ENCODE measurements around the gene WNK2. TPM values are rescaled to one million over a fixed set of nuclear protein-coding genes. Genes with fewer than 3 reads are reported as not detected.

Gene WNK2
- total and polyA plus RNA-seq, 2 donors (not counting 3 experiments of a cell fraction or from before 2014, with no cell fraction given) = not detected

DNA sequence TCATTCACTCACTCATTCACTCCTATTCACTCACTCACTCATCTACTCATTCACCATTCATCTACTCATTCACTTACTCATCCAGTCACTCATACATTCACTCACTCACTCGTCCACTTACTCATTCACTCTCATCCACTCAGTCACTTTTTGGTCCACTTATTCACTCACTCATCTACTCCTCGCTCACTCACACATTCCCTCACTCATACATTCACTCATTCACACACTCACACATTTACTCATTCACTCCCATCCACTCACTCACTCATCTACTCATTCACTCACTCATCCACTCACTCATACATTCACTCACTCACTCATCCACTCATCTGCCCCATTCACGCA, 27.7 kb downstream of the WNK2 start:
- H3K4me2 ChIP-seq (ENCODE audit: insufficient read depth, low read length) = no peak overlapping the region
- BruUV-seq (replicated peaks) = no TSS peak
- TF ChIP-seq MYC (IDR thresholded peaks at IDR 0.05; ENCODE audit: low read depth, low read length) (no peak), FOS (IDR thresholded peaks at IDR 0.05; ENCODE audit: borderline replicate concordance, insufficient read depth, low read length) (no peak), GATA2 (IDR thresholded peaks at IDR 0.05; ENCODE audit: insufficient read depth, insufficient read length, low read depth, low read length) (no peak), POLR2A (IDR thresholded peaks at IDR 0.05; ENCODE audit: low read depth, low read length) (no peak)
- TF ChIP-seq, protein P1, sequence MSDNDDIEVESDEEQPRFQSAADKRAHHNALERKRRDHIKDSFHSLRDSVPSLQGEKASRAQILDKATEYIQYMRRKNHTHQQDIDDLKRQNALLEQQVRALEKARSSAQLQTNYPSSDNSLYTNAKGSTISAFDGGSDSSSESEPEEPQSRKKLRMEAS (IDR thresholded peaks at IDR 0.05; ENCODE audit: insufficient read depth, insufficient read length) = no peak
- no peak for FAIRE-seq
- H3K9me3 ChIP-seq (replicated peaks; ENCODE audit: control insufficient read depth, insufficient read depth, low read length) = no peaks in the 10 kb centered on the region
- H3K9me1 ChIP-seq (replicated peaks; ENCODE audit: control insufficient read depth, extremely low read depth, insufficient read depth, low read length) = no peaks in the 10 kb centered on the region
- dilution Hi-C loops (cut with MboI; ENCODE audit: extremely low pct_ligation_motif_present, low sequenced_read_pairs) = no loop called here
- no peak overlapping the region for H2AFZ ChIP-seq (ENCODE audit: low read depth, low read length)
- intact Hi-C loops (cut with micrococcal nuclease) = no loop called here
- H3K9ac ChIP-seq (replicated peaks; ENCODE audit: extremely low read depth, insufficient read depth, low read length) = no peak overlapping the region
- no peak overlapping the region for H3K27ac ChIP-seq (ENCODE audit: insufficient read depth, low read depth, low read length)
- no peak for DNase-seq (ENCODE audit: low read depth, low spot score)
- H3K79me2 ChIP-seq (ENCODE audit: control insufficient read depth, insufficient read depth, low read length) = no peaks in the 10 kb centered on the region
- CTCF ChIA-PET = no interaction called here
- no peaks in the 10 kb centered on the region for H3K36me3 ChIP-seq (ENCODE audit: control insufficient read depth in 2 of 2, extremely low read depth in 1 of 2, insufficient read depth in 2 of 2, low read length in 2 of 2)
- no peaks in the 10 kb centered on the region for H3K4me1 ChIP-seq (ENCODE audit: control insufficient read depth, extremely low read depth, insufficient read depth, low read length)
- no peaks in the 10 kb centered on the region for H3K27me3 ChIP-seq (ENCODE audit: control insufficient read depth in 2 of 2, insufficient read depth in 2 of 2, low read length in 2 of 2)
- POLR2A ChIA-PET = no interaction called here
- H3K4me3 ChIP-seq (replicated peaks in 1 of 3; ENCODE audit: insufficient read depth in 1 of 3, low read depth in 1 of 3, low read length in 3 of 3) = no peak overlapping the region
- H4K20me1 ChIP-seq (replicated peaks; ENCODE audit: control insufficient read depth, extremely low read depth, insufficient read depth, low read length) = no peaks in the 10 kb centered on the region

GRCh38 chr9:93212409-93212808, 28.5 kb downstream of the WNK2 start:
- TF ChIP-seq EZH2 (IDR thresholded peaks at IDR 0.05; ENCODE audit: borderline replicate concordance, low read depth, low read length, severe bottlenecking) = no peak
- no peak for TF ChIP-seq POLR2AphosphoS5 (IDR thresholded peaks at IDR 0.05; ENCODE audit: insufficient read depth, low read depth, low read length)
- TF ChIP-seq JUN (IDR thresholded peaks at IDR 0.05; ENCODE audit: borderline replicate concordance, insufficient read depth, insufficient read length, low read depth) = no peak
- TF ChIP-seq, protein P1 (IDR thresholded peaks at IDR 0.05; ENCODE audit: insufficient read depth, insufficient read length) = no peak
- TF ChIP-seq CTCF (IDR thresholded peaks at IDR 0.05; ENCODE audit: extremely low read depth in 1 of 2, insufficient read depth in 1 of 2, low read depth in 1 of 2, low read length in 2 of 2) = no peak
- TF ChIP-seq GATA2 (IDR thresholded peaks at IDR 0.05; ENCODE audit: insufficient read depth, insufficient read length, low read depth, low read length) = no peak
- no peak for TF ChIP-seq MYC (IDR thresholded peaks at IDR 0.05; ENCODE audit: low read depth, low read length)
- no peak for TF ChIP-seq POLR2A (IDR thresholded peaks at IDR 0.05; ENCODE audit: low read depth, low read length)
- POLR2A ChIA-PET = no interaction called here
- no peaks in the 10 kb centered on the region for H3K4me1 ChIP-seq (ENCODE audit: control insufficient read depth, extremely low read depth, insufficient read depth, low read length)
- CTCF ChIA-PET = no interaction called here
- H3K9me3 ChIP-seq (replicated peaks; ENCODE audit: control insufficient read depth, insufficient read depth, low read length) = no peaks in the 10 kb centered on the region
- H3K79me2 ChIP-seq (ENCODE audit: control insufficient read depth, insufficient read depth, low read length) = no peaks in the 10 kb centered on the region
- H3K9ac ChIP-seq (replicated peaks; ENCODE audit: extremely low read depth, insufficient read depth, low read length) = no peak overlapping the region
- H4K20me1 ChIP-seq (replicated peaks; ENCODE audit: control insufficient read depth, extremely low read depth, insufficient read depth, low read length) = no peaks in the 10 kb centered on the region
- dilution Hi-C loops (cut with MboI; ENCODE audit: extremely low pct_ligation_motif_present, low sequenced_read_pairs) (no loop called here), intact Hi-C loops (cut with micrococcal nuclease) (no loop called here)
- H3K4me3 ChIP-seq (replicated peaks in 1 of 3; ENCODE audit: insufficient read depth in 1 of 3, low read depth in 1 of 3, low read length in 3 of 3) = no peak overlapping the region
- no peaks in the 10 kb centered on the region for H3K27me3 ChIP-seq (ENCODE audit: control insufficient read depth in 2 of 2, insufficient read depth in 2 of 2, low read length in 2 of 2)
- no peak for DNase-seq (ENCODE audit: low read depth, low spot score)
- no peak overlapping the region for H2AFZ ChIP-seq (ENCODE audit: low read depth, low read length)
- no peaks in the 10 kb centered on the region for H3K36me3 ChIP-seq (ENCODE audit: control insufficient read depth in 2 of 2, extremely low read depth in 1 of 2, insufficient read depth in 2 of 2, low read length in 2 of 2)
- H3K27ac ChIP-seq (ENCODE audit: insufficient read depth, low read depth, low read length) = no peak overlapping the region
- no peaks in the 10 kb centered on the region for H3K9me1 ChIP-seq (replicated peaks; ENCODE audit: control insufficient read depth, extremely low read depth, insufficient read depth, low read length)
- no TSS peak for BruUV-seq (replicated peaks)
- FAIRE-seq = no peak
- H3K4me2 ChIP-seq (ENCODE audit: insufficient read depth, low read length) = no peak overlapping the region

Measured in endothelial cell of umbilical vein (primary cell).